Neural progenitor cell (in vitro differentiated cells): Measurements from ENCODE around the gene EYS. TPM values are rescaled to one million over a fixed set of nuclear protein-coding genes. Genes with fewer than 3 reads are reported as not detected.

Source experiments
- DNase-seq: peaks from one replicate; pipeline ENCODE4 v3.0.0-alpha.2; 2016; ENCODE audit warnings: low spot score
- H2AFZ ChIP-seq: fragments of 200-600 bp; sonication (generic); replicated peaks from 2 replicates; pipeline ENCODE4 v1.6.1; 2016; ENCODE audit warnings: antibody characterized with exemption
- H3F3A ChIP-seq: fragments of 200-600 bp; sonication (generic); 2 replicates; pipeline ENCODE4 v1.6.1; 2016; ENCODE audit warnings: antibody characterized with exemption, low read depth
- H3K27ac ChIP-seq: fragments of 200-600 bp; sonication (generic); 2 replicates; pipeline ENCODE4 v1.5.1; 2016; ENCODE audit warnings: mild to moderate bottlenecking
- H3K27me3 ChIP-seq: fragments of 200-600 bp; sonication (generic); 2 replicates; pipeline ENCODE4 v1.6.1; 2016; ENCODE audit warnings: mild to moderate bottlenecking, moderate library complexity
- H3K36me3 ChIP-seq: fragments of 200-600 bp; sonication (generic); 2 replicates; pipeline ENCODE4 v1.5.1; 2016
- H3K4me1 ChIP-seq: fragments of 200-600 bp; sonication (generic); 2 replicates; pipeline ENCODE4 v1.6.1; 2016; ENCODE audit warnings: mixed run types
- H3K4me2 ChIP-seq: fragments of 200-600 bp; sonication (generic); 2 replicates; pipeline ENCODE4 v1.6.1; 2016
- H3K4me3 ChIP-seq: fragments of 200-600 bp; sonication (generic); 2 replicates; pipeline ENCODE4 v1.5.1; 2016
- H3K79me2 ChIP-seq: fragments of 200-600 bp; sonication (generic); 2 replicates; pipeline ENCODE4 v1.6.1; 2016; ENCODE audit warnings: low read depth
- H3K9ac ChIP-seq: fragments of 200-600 bp; sonication (generic); 2 replicates; pipeline ENCODE4 v1.6.1; 2016
- H3K9me3 ChIP-seq: fragments of 200-600 bp; sonication (generic); 2 replicates; pipeline ENCODE4 v1.5.1; 2016; ENCODE audit warnings: low read depth
- H4K20me1 ChIP-seq: fragments of 200-600 bp; sonication (generic); 2 replicates; pipeline ENCODE4 v1.6.1; 2016; ENCODE audit warnings: low read depth
- H3K27ac Mint-ChIP-seq: 3 replicates; pipeline ENCODE4 v1.8.0; 2021; ENCODE audit warnings: mixed read lengths
- H3K27me3 Mint-ChIP-seq: 2 replicates; pipeline ENCODE4 v1.8.0; 2022; ENCODE audit warnings: low read depth, mild to moderate bottlenecking, inconsistent platforms, moderate library complexity, mixed read lengths; ENCODE audit not compliant: insufficient read depth
- H3K36me3 Mint-ChIP-seq: 3 replicates; pipeline ENCODE4 v1.8.0; 2021; ENCODE audit warnings: mixed read lengths
- H3K4me1 Mint-ChIP-seq: 3 replicates; pipeline ENCODE4 v1.8.0; 2021; ENCODE audit warnings: mixed read lengths
- H3K4me3 Mint-ChIP-seq: 3 replicates; pipeline ENCODE4 v1.8.0; 2021; ENCODE audit warnings: mild to moderate bottlenecking, moderate library complexity, mixed read lengths
- H3K9me3 Mint-ChIP-seq: 3 replicates; pipeline ENCODE4 v1.8.0; 2020; ENCODE audit warnings: mixed read lengths
- CTCF ChIP-seq: fragments of 200-600 bp; sonication (generic); IDR thresholded peaks from 2 replicates; pipeline ENCODE4 v1.5.1; 2017; ENCODE audit warnings: antibody characterized with exemption, mild to moderate bottlenecking
- EZH2 ChIP-seq: fragments of 200-600 bp; sonication (generic); IDR thresholded peaks from 2 replicates; pipeline ENCODE4 v1.6.1; 2017; ENCODE audit warnings: antibody characterized with exemption, mild to moderate bottlenecking, moderate library complexity
- EZH2phosphoT487 ChIP-seq: fragments of 200-600 bp; sonication (generic); IDR thresholded peaks from 2 replicates; pipeline ENCODE4 v1.6.1; 2017; ENCODE audit warnings: antibody characterized with exemption
- total RNA-seq: library from RNA; depleted of rRNA; stranded (reverse); fragments of >200 nt; gene quantifications from 2 replicates; pipeline ENCODE4 v1.2.3, GENCODE V29; 2015; ENCODE audit warnings: low replicate concordance

The EYS gene
- total RNA-seq, 1 donor from 2014 or later = not detected

DNA sequence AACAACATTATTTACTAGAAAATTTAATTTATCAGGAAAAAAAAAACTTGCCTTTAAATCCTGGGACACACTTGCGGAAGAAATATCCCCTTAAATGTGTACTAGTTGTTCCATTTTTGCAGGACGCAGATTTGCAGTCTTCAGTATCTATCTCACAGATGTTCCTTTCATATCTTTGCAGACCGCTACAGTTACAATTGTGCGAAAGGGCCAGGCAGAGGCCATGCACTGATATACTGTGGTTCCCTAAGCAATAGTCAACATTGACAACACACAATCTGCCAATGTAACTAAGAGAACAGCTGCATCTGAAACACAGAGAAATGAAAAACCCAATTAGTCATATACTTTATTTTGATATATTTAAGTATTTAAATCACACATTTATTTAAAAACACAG, 411.2 kb downstream of the EYS start:
- H3K4me1 Mint-ChIP-seq = no peaks in the 10 kb centered on the region
- Histone ChIP-seq H2AFZ (no peak overlapping the region), H3K27me3 (no peaks in the 10 kb centered on the region), H4K20me1 (no peaks in the 10 kb centered on the region), H3K9me3 (no peaks in the 10 kb centered on the region), H3F3A (no peaks in the 10 kb centered on the region), H3K27ac (no peak overlapping the region), H3K4me2 (no peak overlapping the region), H3K79me2 (no peaks in the 10 kb centered on the region), H3K4me3 (no peak overlapping the region), H3K36me3 (no peaks in the 10 kb centered on the region), H3K9ac (no peak overlapping the region), H3K4me1 (no peaks in the 10 kb centered on the region)
- H3K9me3 Mint-ChIP-seq = no peaks in the 10 kb centered on the region
- H3K27me3 Mint-ChIP-seq = no peaks in the 10 kb centered on the region
- TF ChIP-seq EZH2phosphoT487 = no peak
- TF ChIP-seq EZH2 = no peak
- no peak for TF ChIP-seq CTCF
- DNase-seq = no peak
- no peak overlapping the region for H3K27ac Mint-ChIP-seq
- H3K36me3 Mint-ChIP-seq = no peaks in the 10 kb centered on the region
- H3K4me3 Mint-ChIP-seq = no peak overlapping the region

GRCh38 chr6:65289491-65289890, 417.5 kb downstream of the EYS start:
- H3K4me1 Mint-ChIP-seq = no peaks in the 10 kb centered on the region

GRCh38 chr6:65285275-65285674, 421.8 kb downstream of the EYS start:
- no peaks in the 10 kb centered on the region for H3K9me3 Mint-ChIP-seq
- no peaks in the 10 kb centered on the region for H3K27me3 Mint-ChIP-seq
- no peaks in the 10 kb centered on the region for H3K4me1 ChIP-seq
- no peaks in the 10 kb centered on the region for H3F3A ChIP-seq
- H2AFZ ChIP-seq = no peak overlapping the region
- no peak overlapping the region for H3K4me2 ChIP-seq
- no peaks in the 10 kb centered on the region for H3K36me3 ChIP-seq
- no peaks in the 10 kb centered on the region for H3K9me3 ChIP-seq
- H3K9ac ChIP-seq = no peak overlapping the region
- H3K4me3 ChIP-seq = no peak overlapping the region
- H3K27ac Mint-ChIP-seq = no peak overlapping the region
- H4K20me1 ChIP-seq = no peaks in the 10 kb centered on the region
- no peak for TF ChIP-seq EZH2
- no peak for TF ChIP-seq CTCF
- TF ChIP-seq EZH2phosphoT487 = no peak
- H3K36me3 Mint-ChIP-seq = no peaks in the 10 kb centered on the region
- no peaks in the 10 kb centered on the region for H3K4me1 Mint-ChIP-seq
- no peak for DNase-seq
- H3K27ac ChIP-seq = no peak overlapping the region
- no peaks in the 10 kb centered on the region for H3K27me3 ChIP-seq
- no peaks in the 10 kb centered on the region for H3K79me2 ChIP-seq
- H3K4me3 Mint-ChIP-seq = no peak overlapping the region

More at GRCh38 chr6:65289491-65289890, 417.5 kb downstream of the EYS start:
- Mint-ChIP-seq H3K27ac (no peak overlapping the region), H3K4me3 (no peak overlapping the region), H3K27me3 (no peaks in the 10 kb centered on the region), H3K36me3 (no peaks in the 10 kb centered on the region), H3K9me3 (no peaks in the 10 kb centered on the region)
- Histone ChIP-seq H3K79me2 (no peaks in the 10 kb centered on the region), H3K27ac (no peak overlapping the region), H2AFZ (no peak overlapping the region), H3K27me3 (no peaks in the 10 kb centered on the region), H3K4me1 (no peaks in the 10 kb centered on the region), H4K20me1 (no peaks in the 10 kb centered on the region), H3K9ac (no peak overlapping the region), H3K36me3 (no peaks in the 10 kb centered on the region), H3K4me3 (no peak overlapping the region), H3K4me2 (no peak overlapping the region), H3K9me3 (no peaks in the 10 kb centered on the region), H3F3A (no peaks in the 10 kb centered on the region)
- no peak for DNase-seq
- TF ChIP-seq CTCF = no peak
- TF ChIP-seq EZH2phosphoT487 = no peak
- TF ChIP-seq EZH2 = no peak

DNA sequence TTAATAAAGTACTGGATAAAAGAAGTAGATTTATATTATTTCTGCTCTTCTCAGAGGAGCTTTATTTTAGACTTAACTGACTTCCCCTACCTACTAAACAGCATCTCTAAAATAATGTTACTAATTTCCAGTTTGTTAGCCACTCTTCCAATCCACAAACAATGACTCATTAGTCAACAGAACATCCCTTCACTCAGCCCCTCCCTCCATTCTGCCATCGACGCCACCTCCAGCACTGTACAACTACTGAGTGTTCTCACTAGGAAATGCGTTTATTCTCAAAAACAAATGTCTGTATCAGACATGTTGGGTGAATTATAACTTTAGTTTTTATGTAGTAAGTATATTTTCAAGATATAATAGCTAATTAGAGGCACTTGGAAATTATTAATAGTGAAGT, 427.0 kb downstream of the EYS start:
- H2AFZ ChIP-seq = no peak overlapping the region
- no peak overlapping the region for H3K4me2 ChIP-seq
- H3K79me2 ChIP-seq = no peaks in the 10 kb centered on the region
- H3K9ac ChIP-seq = no peak overlapping the region
- no peak overlapping the region for H3K27ac ChIP-seq
- Mint-ChIP-seq H3K36me3 (no peaks in the 10 kb centered on the region), H3K27ac (no peak overlapping the region), H3K9me3 (no peaks in the 10 kb centered on the region), H3K4me3 (no peak overlapping the region), H3K27me3 (peaks cover 2% of the 10 kb centered on the region), H3K4me1 (no peaks in the 10 kb centered on the region)
- H3K27me3 ChIP-seq = no peaks in the 10 kb centered on the region
- H3K36me3 ChIP-seq = no peaks in the 10 kb centered on the region
- H3K9me3 ChIP-seq = no peaks in the 10 kb centered on the region
- H3K4me3 ChIP-seq = no peak overlapping the region
- no peak for DNase-seq
- H4K20me1 ChIP-seq = no peaks in the 10 kb centered on the region
- H3K4me1 ChIP-seq = no peaks in the 10 kb centered on the region
- no peaks in the 10 kb centered on the region for H3F3A ChIP-seq
- TF ChIP-seq EZH2phosphoT487 = no peak
- no peak for TF ChIP-seq EZH2
- no peak for TF ChIP-seq CTCF
